MM.1S (cell line): ENCODE results near the gene APBA1.

Source experiments
- EZH2 ChIP-seq: fragments of 300-600 bp; sonication (generic); optimal IDR thresholded peaks from 2 replicates; pipeline ENCODE3; 2017; ENCODE audit warnings: low read depth, mild to moderate bottlenecking, antibody characterized with exemption, low read length, mixed read lengths
- EZH2phosphoT487 ChIP-seq: fragments of 300-600 bp; sonication (generic); IDR thresholded peaks from 2 replicates; pipeline ENCODE4 v1.6.1; 2018; ENCODE audit warnings: antibody characterized with exemption, low read length
- TF ChIP-seq, protein P1 (sequence below): fragments of 300-600 bp; sonication (generic); IDR thresholded peaks from 2 replicates; pipeline ENCODE4 v1.5.1; 2016; ENCODE audit warnings: antibody characterized with exemption, low read length, mixed read lengths

DNA sequence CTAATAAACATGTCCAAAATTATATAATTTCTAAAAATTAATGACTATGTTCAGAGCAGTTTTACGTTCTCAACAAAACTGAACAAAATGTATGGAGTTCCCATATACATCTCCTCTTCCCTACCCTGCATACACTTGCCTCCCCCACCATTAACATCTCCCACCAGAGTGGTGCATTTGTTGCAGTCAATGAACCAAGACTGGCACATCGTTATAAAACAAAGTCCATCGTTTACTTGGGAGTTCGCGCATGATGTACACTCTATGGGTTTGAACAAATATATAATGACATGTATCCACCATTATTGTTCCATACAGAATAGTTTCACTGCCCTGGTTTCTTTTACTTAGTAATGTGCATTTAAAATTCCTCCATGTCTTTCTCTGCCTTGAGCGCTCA, 130.1 kb downstream of the APBA1 start:
- TF ChIP-seq, protein P1, sequence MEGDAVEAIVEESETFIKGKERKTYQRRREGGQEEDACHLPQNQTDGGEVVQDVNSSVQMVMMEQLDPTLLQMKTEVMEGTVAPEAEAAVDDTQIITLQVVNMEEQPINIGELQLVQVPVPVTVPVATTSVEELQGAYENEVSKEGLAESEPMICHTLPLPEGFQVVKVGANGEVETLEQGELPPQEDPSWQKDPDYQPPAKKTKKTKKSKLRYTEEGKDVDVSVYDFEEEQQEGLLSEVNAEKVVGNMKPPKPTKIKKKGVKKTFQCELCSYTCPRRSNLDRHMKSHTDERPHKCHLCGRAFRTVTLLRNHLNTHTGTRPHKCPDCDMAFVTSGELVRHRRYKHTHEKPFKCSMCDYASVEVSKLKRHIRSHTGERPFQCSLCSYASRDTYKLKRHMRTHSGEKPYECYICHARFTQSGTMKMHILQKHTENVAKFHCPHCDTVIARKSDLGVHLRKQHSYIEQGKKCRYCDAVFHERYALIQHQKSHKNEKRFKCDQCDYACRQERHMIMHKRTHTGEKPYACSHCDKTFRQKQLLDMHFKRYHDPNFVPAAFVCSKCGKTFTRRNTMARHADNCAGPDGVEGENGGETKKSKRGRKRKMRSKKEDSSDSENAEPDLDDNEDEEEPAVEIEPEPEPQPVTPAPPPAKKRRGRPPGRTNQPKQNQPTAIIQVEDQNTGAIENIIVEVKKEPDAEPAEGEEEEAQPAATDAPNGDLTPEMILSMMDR: no peak
- no peak for TF ChIP-seq EZH2phosphoT487
- TF ChIP-seq EZH2: no peak
